ENCODE measurements around the gene C2orf49. TPM values are rescaled to one million over a fixed set of nuclear protein-coding genes. Genes with fewer than 3 reads are reported as not detected.

C2orf49 gene
- total and polyA plus RNA-seq, 2 donors (not counting 1 experiment from before 2014, with no cell fraction given) = 7.5 to 29.3 TPM

DNA sequence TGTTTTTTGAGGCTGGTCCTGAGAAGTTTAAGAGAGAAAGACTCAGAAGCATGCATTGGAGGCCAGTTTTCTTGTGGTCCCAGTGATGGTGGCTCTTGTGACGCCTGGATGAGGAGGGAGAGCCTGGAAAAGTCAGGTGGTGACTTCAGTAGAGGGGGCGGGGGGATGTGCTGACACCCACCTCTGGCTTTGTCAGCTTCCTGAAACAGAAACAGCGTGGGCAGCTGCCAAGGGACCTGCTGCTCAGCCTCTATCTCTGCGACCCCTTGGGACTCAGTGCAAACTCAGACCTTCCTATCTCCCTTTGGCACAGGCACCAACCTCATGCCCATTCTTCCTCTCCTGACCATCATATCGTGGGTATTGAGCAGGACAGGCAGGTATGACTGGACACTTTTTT lies 14.2 kb upstream of the C2orf49 start:
- no peaks in the 10 kb centered on the region for H3K27me3 Mint-ChIP-seq
- H3K4me2 ChIP-seq (replicated peaks; ENCODE audit: low read depth, low read length, poor library complexity, severe bottlenecking) = no peak overlapping the region
- intact Hi-C loops (cut with micrococcal nuclease) = no loop called here
- peaks cover 46% of the 10 kb centered on the region for H3K4me1 Mint-ChIP-seq
- H3K9ac ChIP-seq (ENCODE audit: low read length) = no peak overlapping the region
- H3K9me3 Mint-ChIP-seq (ENCODE audit: insufficient read depth) = no peaks in the 10 kb centered on the region
- H3K27me3 ChIP-seq (replicated peaks in 1 of 4; ENCODE audit: control extremely low read depth in 1 of 4, control insufficient read depth in 3 of 4, insufficient read depth in 4 of 4, low read length in 3 of 4) = no peaks in the 10 kb centered on the region
- H3K4me3 Mint-ChIP-seq = no peak overlapping the region
- ChIA-PET POLR2A (interaction anchor here (0.7 kb wide), 1 partner anchor 420 kb away, joined by 3 read pairs; no protein-coding TSS in a partner anchor), CTCF (no interaction called here)
- H3K4me3 ChIP-seq (ENCODE audit: control extremely low read depth in 1 of 5, extremely low read depth in 1 of 5, insufficient read depth in 1 of 5, low read depth in 2 of 5, low read length in 4 of 5) = no peak overlapping the region
- no peaks in the 10 kb centered on the region for H3K9me3 ChIP-seq (ENCODE audit: control extremely low read depth in 1 of 3, control insufficient read depth in 2 of 3, insufficient read depth in 1 of 3, low read length in 2 of 3)
- H3K4me1 ChIP-seq (ENCODE audit: control insufficient read depth in 2 of 2, insufficient read depth in 2 of 2, low read length in 2 of 2) = peaks cover 3 to 9% of the 10 kb centered on the region in 2 donors
- ATAC-seq (ENCODE audit: low read depth) = no peak
- no peak overlapping the region for H3K27ac ChIP-seq (ENCODE audit: low read length in 2 of 2)
- no peak overlapping the region for H2AFZ ChIP-seq (ENCODE audit: insufficient read depth, low read depth, low read length, poor library complexity, severe bottlenecking)
- 40% methylated on average over 4 of the region's 5 CpGs for WGBS (ENCODE audit: insufficient coverage)
- H3K36me3 ChIP-seq (replicated peaks in 1 of 2; ENCODE audit: control extremely low read depth in 1 of 2, control insufficient read depth in 1 of 2, extremely low read depth in 1 of 2, insufficient read depth in 2 of 2, low read length in 1 of 2) = no peaks in the 10 kb centered on the region
- H4K20me1 ChIP-seq (ENCODE audit: control insufficient read depth, insufficient read depth, low read length, poor library complexity, severe bottlenecking) = peaks cover 36% of the 10 kb centered on the region
- peaks cover 65% of the 10 kb centered on the region for H3K79me2 ChIP-seq (ENCODE audit: control insufficient read depth, insufficient read depth, low read length)
- TF ChIP-seq, protein P1, sequence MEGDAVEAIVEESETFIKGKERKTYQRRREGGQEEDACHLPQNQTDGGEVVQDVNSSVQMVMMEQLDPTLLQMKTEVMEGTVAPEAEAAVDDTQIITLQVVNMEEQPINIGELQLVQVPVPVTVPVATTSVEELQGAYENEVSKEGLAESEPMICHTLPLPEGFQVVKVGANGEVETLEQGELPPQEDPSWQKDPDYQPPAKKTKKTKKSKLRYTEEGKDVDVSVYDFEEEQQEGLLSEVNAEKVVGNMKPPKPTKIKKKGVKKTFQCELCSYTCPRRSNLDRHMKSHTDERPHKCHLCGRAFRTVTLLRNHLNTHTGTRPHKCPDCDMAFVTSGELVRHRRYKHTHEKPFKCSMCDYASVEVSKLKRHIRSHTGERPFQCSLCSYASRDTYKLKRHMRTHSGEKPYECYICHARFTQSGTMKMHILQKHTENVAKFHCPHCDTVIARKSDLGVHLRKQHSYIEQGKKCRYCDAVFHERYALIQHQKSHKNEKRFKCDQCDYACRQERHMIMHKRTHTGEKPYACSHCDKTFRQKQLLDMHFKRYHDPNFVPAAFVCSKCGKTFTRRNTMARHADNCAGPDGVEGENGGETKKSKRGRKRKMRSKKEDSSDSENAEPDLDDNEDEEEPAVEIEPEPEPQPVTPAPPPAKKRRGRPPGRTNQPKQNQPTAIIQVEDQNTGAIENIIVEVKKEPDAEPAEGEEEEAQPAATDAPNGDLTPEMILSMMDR (IDR thresholded peaks at IDR 0.05) = no peak
- TF ChIP-seq EZH2 (IDR thresholded peaks at IDR 0.05; ENCODE audit: borderline replicate concordance, insufficient read depth, low read depth, low read length, poor library complexity, severe bottlenecking) = no peak
- DNase-seq = no peak
- peak overlapping the region; percentile 39 for H3K27ac Mint-ChIP-seq

DNA sequence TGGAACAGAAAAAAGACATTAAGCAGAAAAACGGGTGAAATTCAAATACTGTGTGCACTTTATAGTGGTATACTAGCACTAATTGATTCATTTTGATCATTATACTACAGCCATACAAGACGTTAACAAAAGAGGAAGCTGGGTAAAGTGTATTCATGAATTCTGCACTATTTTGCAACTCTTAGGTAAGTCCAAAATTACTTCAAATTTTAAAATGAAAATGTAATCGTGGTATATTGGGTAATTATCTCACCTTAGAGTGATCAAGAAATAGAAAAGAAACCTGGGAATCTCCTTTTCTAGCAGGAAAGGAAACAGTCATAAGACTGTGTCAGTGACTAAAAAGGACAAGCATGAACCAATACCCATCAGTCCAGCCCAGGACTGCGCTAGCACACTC lies 13.2 kb upstream of the C2orf49 start:
- DNase-seq (no peak), ATAC-seq (ENCODE audit: low read depth) (peak; percentile 10)
- Histone ChIP-seq H3K9me3 (ENCODE audit: control extremely low read depth in 1 of 3, control insufficient read depth in 2 of 3, insufficient read depth in 1 of 3, low read length in 2 of 3) (no peaks in the 10 kb centered on the region), H3K79me2 (ENCODE audit: control insufficient read depth, insufficient read depth, low read length) (peaks cover 68% of the 10 kb centered on the region), H3K27ac (ENCODE audit: low read length in 2 of 2) (no peak overlapping the region), H4K20me1 (ENCODE audit: control insufficient read depth, insufficient read depth, low read length, poor library complexity, severe bottlenecking) (peaks cover 33% of the 10 kb centered on the region), H3K9ac (ENCODE audit: low read length) (no peak overlapping the region), H2AFZ (ENCODE audit: insufficient read depth, low read depth, low read length, poor library complexity, severe bottlenecking) (no peak overlapping the region), H3K4me3 (ENCODE audit: control extremely low read depth in 1 of 5, extremely low read depth in 1 of 5, insufficient read depth in 1 of 5, low read depth in 2 of 5, low read length in 4 of 5) (no peak overlapping the region), H3K27me3 (replicated peaks in 1 of 4; ENCODE audit: control extremely low read depth in 1 of 4, control insufficient read depth in 3 of 4, insufficient read depth in 4 of 4, low read length in 3 of 4) (no peaks in the 10 kb centered on the region), H3K36me3 (replicated peaks in 1 of 2; ENCODE audit: control extremely low read depth in 1 of 2, control insufficient read depth in 1 of 2, extremely low read depth in 1 of 2, insufficient read depth in 2 of 2, low read length in 1 of 2) (no peaks in the 10 kb centered on the region), H3K4me1 (ENCODE audit: control insufficient read depth in 2 of 2, insufficient read depth in 2 of 2, low read length in 2 of 2) (peaks cover 13 to 19% of the 10 kb centered on the region in 2 donors), H3K4me2 (replicated peaks; ENCODE audit: low read depth, low read length, poor library complexity, severe bottlenecking) (no peak overlapping the region)
- 100% methylated on average over 1 of the region's 4 CpGs for WGBS (ENCODE audit: insufficient coverage)
- intact Hi-C loops (cut with micrococcal nuclease) = no loop called here
- Mint-ChIP-seq H3K9me3 (ENCODE audit: insufficient read depth) (no peaks in the 10 kb centered on the region), H3K27ac (no peak overlapping the region), H3K27me3 (no peaks in the 10 kb centered on the region), H3K4me3 (no peak overlapping the region), H3K4me1 (peaks cover 53% of the 10 kb centered on the region)
- TF ChIP-seq EZH2 (IDR thresholded peaks at IDR 0.05; ENCODE audit: borderline replicate concordance, insufficient read depth, low read depth, low read length, poor library complexity, severe bottlenecking) = no peak
- TF ChIP-seq, protein P1 (IDR thresholded peaks at IDR 0.05) = no peak
- ChIA-PET POLR2A (interaction anchor here (0.7 kb wide), 1 partner anchor 419 kb away, joined by 3 read pairs; no protein-coding TSS in a partner anchor), CTCF (no interaction called here)

Measured in B cell (primary cell).